ENCODE measurements around the gene CFAP99. TPM values are rescaled to one million over a fixed set of nuclear protein-coding genes. Genes with fewer than 3 reads are reported as not detected.

Gene CFAP99
- total and polyA plus RNA-seq, 2 of the 4 experiments (the other 2 are of a cell fraction): not detected

GRCh38 chr4:2500547-2500946 lies 81.8 kb downstream of the CFAP99 start:
- H3K27ac ChIP-seq (ENCODE audit: insufficient read depth, low read length): no peak overlapping the region
- H2BK120ac ChIP-seq (ENCODE audit: low read depth, low read length): no peak overlapping the region
- H4K20me1 ChIP-seq (ENCODE audit: insufficient read depth, low read length): peaks cover 39% of the 10 kb centered on the region
- H3K23ac ChIP-seq (ENCODE audit: low read depth, low read length): no peak overlapping the region
- H3K18ac ChIP-seq (ENCODE audit: low read depth, low read length): no peak overlapping the region
- H2BK20ac ChIP-seq (ENCODE audit: low read depth, low read length): no peak overlapping the region
- H3K4me2 ChIP-seq (ENCODE audit: low read depth, low read length): no peak overlapping the region
- DNase-seq (peak; percentile 33), ATAC-seq (ENCODE audit: low read depth) (no peak; the same call in 1 of the 2 replicates)
- no peaks in the 10 kb centered on the region for H3K9me3 ChIP-seq (ENCODE audit: control insufficient read depth, insufficient read depth, low read length)
- no TSS peak for BruUV-seq (replicated peaks)
- intact Hi-C loops (cut with micrococcal nuclease) (no loop called here), dilution Hi-C loops (cut with HindIII; ENCODE audit: low sequenced_read_pairs, unreplicated experiment) (no loop called here), in situ Hi-C loops (cut with MboI; ENCODE audit: low sequenced_read_pairs) (no loop called here)
- no peak overlapping the region for H4K8ac ChIP-seq (ENCODE audit: low read depth in 2 of 2, low read length in 2 of 2)
- H3K79me1 ChIP-seq (ENCODE audit: low read depth in 1 of 2, low read length in 2 of 2): peaks cover 49 to 75% of the 10 kb centered on the region in 2 experiments
- H3K56ac ChIP-seq (ENCODE audit: extremely low read depth, insufficient read depth, low read length): no peak overlapping the region
- TF ChIP-seq ELK1 (IDR thresholded peaks at IDR 0.05; ENCODE audit: borderline replicate concordance, low read depth, low read length): no peak
- TF ChIP-seq USF2 (IDR thresholded peaks at IDR 0.05; ENCODE audit: low read depth, low read length): no peak
- no peak for TF ChIP-seq RCOR1 (IDR thresholded peaks at IDR 0.05; ENCODE audit: insufficient replicate concordance, low read length)
- WGBS, 2 experiments (ENCODE audit: extremely low coverage in 2 of 2, insufficient read length in 1 of 2): no CpG with 5 or more reads among the region's 2 CpGs
- H3K14ac ChIP-seq (replicated peaks; ENCODE audit: low read depth, low read length): no peak overlapping the region
- no peak overlapping the region for H4K5ac ChIP-seq (ENCODE audit: low read depth, low read length)
- no peak overlapping the region for H3K4me3 ChIP-seq (ENCODE audit: insufficient read depth, low read depth, low read length)
- H4K91ac ChIP-seq (ENCODE audit: insufficient read depth, low read depth, low read length): no peak overlapping the region
- H3K4me1 ChIP-seq (ENCODE audit: control insufficient read depth, insufficient read depth, low read length): no peaks in the 10 kb centered on the region
- no peak overlapping the region for H3K9ac ChIP-seq (ENCODE audit: low read depth, low read length)
- H2AFZ ChIP-seq (replicated peaks; ENCODE audit: low read length, poor library complexity): no peak overlapping the region
- no peak overlapping the region for H2AK9ac ChIP-seq (replicated peaks; ENCODE audit: low read depth, low read length, poor library complexity)
- CTCF ChIA-PET: interaction anchor here (0.9 kb wide), 1 partner anchor 33 kb away, joined by 3 read pairs; no protein-coding TSS in a partner anchor
- H3K4ac ChIP-seq (ENCODE audit: low read depth, low read length): no peak overlapping the region
- 0 out of 2 replicates have a peak, but pooled peaks cover 3% of the 10 kb centered on the region for H3K9me1 ChIP-seq (ENCODE audit: insufficient read depth, low read length)
- no peak overlapping the region for H2BK5ac ChIP-seq (ENCODE audit: low read depth, low read length, poor library complexity, severe bottlenecking)
- H2AK5ac ChIP-seq (ENCODE audit: low read depth, low read length): no peak overlapping the region
- H2BK15ac ChIP-seq (ENCODE audit: low read depth, low read length): no peak overlapping the region
- peaks cover 54% of the 10 kb centered on the region for H3K36me3 ChIP-seq (ENCODE audit: control insufficient read depth, insufficient read depth, low read length)
- no peaks in the 10 kb centered on the region for H3K27me3 ChIP-seq (ENCODE audit: control insufficient read depth, insufficient read depth, low read length)
- POLR2A ChIA-PET (ENCODE audit: unreplicated experiment): interaction anchor here (0.6 kb wide), 1 partner anchor 644 kb away, joined by 4 read pairs; the partner anchor contains the start of gene LETM1

Measured in IMR-90 (cell line).